NCI-H446 (cell line): ENCODE measurements around the gene CNTN1.

Source experiments
- DNase-seq, 2 experiments: peaks; one replicate each; lab custom pipeline; 2025; lab: John Stamatoyannopoulos, UW

Gene CNTN1

GRCh38 chr12:41120211-41120610, 428.0 kb downstream of the CNTN1 start:
- DNase-seq = peak; percentile 27 to 43

DNA sequence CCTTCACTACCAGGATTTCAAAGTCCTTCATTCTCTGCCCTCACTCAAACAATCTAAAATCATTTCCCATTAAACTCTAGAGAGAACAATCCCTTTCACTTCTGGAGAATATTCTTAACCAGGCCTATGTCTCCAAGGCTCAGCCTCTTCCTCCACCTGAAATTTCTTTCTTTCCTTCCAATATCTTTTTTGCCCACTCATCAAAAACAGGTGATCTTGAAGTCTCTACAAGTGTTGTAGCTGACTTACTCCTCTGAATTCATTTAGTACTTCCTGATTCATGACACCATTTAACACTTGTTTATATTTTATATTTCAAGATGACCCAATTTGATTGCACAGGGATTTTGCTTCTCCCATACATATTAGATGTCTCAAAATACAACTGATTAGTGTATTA, 429.1 kb downstream of the CNTN1 start:
- no peak for DNase-seq
